Left lung (tissue), 10 donors: ENCODE results near the gene FER. TPM values are rescaled to one million over a fixed set of nuclear protein-coding genes. Genes with fewer than 3 reads are reported as not detected.

ENCODE experiments used
- ATAC-seq: fragments of 200-7000 bp; cut with Tn5 transposase; one replicate; pipeline ENCODE4 v1.9.1; 2020; ENCODE audit warnings: moderate library complexity
- DNase-seq, 4 donors: peaks; one replicate each; pipeline ENCODE4 v3.0.0-alpha.2; 2013 to 2020
- H3K27ac ChIP-seq, 2 donors: fragments of 200-600 bp; sonication (generic) in 1 of 2; one replicate each; pipeline versions ENCODE4 v1.5.0 to v1.8.0; 2020 to 2021
- H3K27me3 ChIP-seq, 2 donors: fragments of 200-600 bp; sonication (generic) in 1 of 2; one replicate each; pipeline versions ENCODE4 v1.5.0 to v1.8.0; 2020 to 2021
- H3K36me3 ChIP-seq, 2 donors: fragments of 200-600 bp; sonication (generic) in 1 of 2; one replicate each; pipeline versions ENCODE4 v1.5.0 to v1.8.0; 2020 to 2021
- H3K4me1 ChIP-seq, 2 donors: fragments of 200-600 bp; one replicate each; pipeline ENCODE4 v1.8.0; 2021
- H3K4me3 ChIP-seq, 2 donors: fragments of 200-600 bp; sonication (generic) in 1 of 2; one replicate each; pipeline versions ENCODE4 v1.5.0 to v1.8.0; 2020 to 2021; ENCODE audit warnings: mild to moderate bottlenecking in 1 of 2
- H3K9me3 ChIP-seq, 2 donors: fragments of 200-600 bp; sonication (generic) in 1 of 2; one replicate each; pipeline versions ENCODE4 v1.5.0 to v1.8.0; 2020 to 2021
- CTCF ChIP-seq, 2 donors: fragments of 200-600 bp; sonication (generic) in 1 of 2; IDR thresholded peaks; one replicate each; pipeline versions ENCODE4 v1.5.0 to v1.8.0; 2021; ENCODE audit warnings: antibody characterized with exemption in 2 of 2
- intact Hi-C, 2 donors: fragments of 100-400 bp; cut with DNase I; formaldehyde crosslinking; loops; one replicate each; pipeline versions ENCODE4 v1.11.2 to v1.14.2; 2022
- polyA plus RNA-seq, 6 donors: library from polyadenylated mRNA; unstranded; fragments of 120-200 nt; gene quantifications; one replicate each; pipeline ENCODE4 v1.2.1, GENCODE V29; 2013; ENCODE audit not compliant: insufficient read length in 6 of 6
- total RNA-seq, 2 donors: library from RNA; stranded (reverse); fragmentation: NEBNext Ultra II Directional; extraction: Animal tissue kit (Norgen Biotek cat#: 25700); gene quantifications; one replicate each; pipeline ENCODE4 v1.2.1, GENCODE V29; 2021
- donor health status: DM: no; HTN: yes; CAD: no.
- donor health status: DM: no; HTN: no; CAD: no.

The FER gene
- total and polyA plus RNA-seq, 8 donors = 16.6 to 27.0 (median 19.4) TPM

- Histone ChIP-seq H3K9me3 (peaks cover 0 to 15% of the 10 kb centered on the region in 2 donors), H3K4me1 (no peaks in the 10 kb centered on the region), H3K36me3 (no peaks in the 10 kb centered on the region), H3K4me3 (no peak overlapping the region), H3K27ac (no peak overlapping the region), H3K27me3 (no peaks in the 10 kb centered on the region)
- intact Hi-C loops = no loop called here
- no peak for TF ChIP-seq CTCF (IDR thresholded peaks at IDR 0.05)
- ATAC-seq = no peak
- DNase-seq = no peak
Observed at GRCh38 chr5:109234381-109234780, 486.7 kb downstream of the FER start.

DNA sequence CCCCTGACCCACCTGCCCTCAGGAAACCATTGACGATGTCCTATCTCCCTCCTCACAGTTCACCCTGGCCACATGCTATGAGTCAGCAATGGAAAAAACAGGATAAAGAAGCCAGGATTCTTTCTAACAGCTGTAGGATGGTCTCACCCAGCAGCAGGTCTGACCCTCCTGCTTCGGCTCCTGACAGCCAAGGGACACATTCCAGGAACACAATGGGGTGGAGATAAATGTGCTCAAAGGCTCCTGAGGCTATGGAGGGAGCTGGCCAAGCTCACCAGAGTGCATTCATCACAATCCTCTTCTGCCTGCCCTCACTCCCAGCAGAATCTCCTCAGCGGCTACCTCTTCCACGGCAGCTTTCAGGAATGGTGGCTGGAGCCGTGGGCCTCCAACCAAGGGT lies 491.8 kb downstream of the FER start:
- DNase-seq (no peak), ATAC-seq (no peak)
- TF ChIP-seq CTCF (IDR thresholded peaks at IDR 0.05) = no peak
- intact Hi-C loops = no loop called here
- no peaks in the 10 kb centered on the region for H3K27me3 ChIP-seq
- H3K9me3 ChIP-seq = peaks cover 0 to 15% of the 10 kb centered on the region in 2 donors
- H3K4me1 ChIP-seq = no peaks in the 10 kb centered on the region
- H3K27ac ChIP-seq = no peak overlapping the region
- H3K4me3 ChIP-seq = no peak overlapping the region
- H3K36me3 ChIP-seq = no peaks in the 10 kb centered on the region

- no peak for ATAC-seq
- intact Hi-C loops = no loop called here
Observed at GRCh38 chr5:109242518-109242917, 494.8 kb downstream of the FER start.

DNA sequence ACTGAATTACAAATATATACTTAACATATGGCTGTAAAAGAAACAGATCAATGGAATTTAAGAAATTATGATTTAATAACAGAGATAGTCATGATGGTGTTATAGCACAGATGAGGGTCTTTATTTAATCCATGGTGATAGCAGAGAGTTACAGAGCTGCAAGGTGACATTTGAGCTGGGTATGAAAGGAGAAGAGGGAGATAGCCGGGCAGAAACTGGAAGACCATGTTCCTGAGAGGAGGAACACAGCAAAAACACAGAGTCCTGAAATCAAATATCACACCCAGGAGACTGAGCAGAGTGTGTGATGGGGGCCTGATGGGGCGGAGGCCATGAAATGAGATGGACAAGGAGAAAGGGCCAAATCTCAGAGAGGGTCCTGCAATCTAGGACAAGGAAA lies 498.7 kb downstream of the FER start:
- ATAC-seq = no peak
- no peaks in the 10 kb centered on the region for H3K36me3 ChIP-seq
- H3K9me3 ChIP-seq = peaks cover 0 to 17% of the 10 kb centered on the region in 2 donors
- no peak overlapping the region for H3K4me3 ChIP-seq
- no peak overlapping the region for H3K27ac ChIP-seq
- H3K4me1 ChIP-seq = no peaks in the 10 kb centered on the region
- no peak for TF ChIP-seq CTCF (IDR thresholded peaks at IDR 0.05)
- no peaks in the 10 kb centered on the region for H3K27me3 ChIP-seq
- DNase-seq = no peak
- intact Hi-C loops = no loop called here

More at GRCh38 chr5:109242518-109242917, 494.8 kb downstream of the FER start:
- Histone ChIP-seq H3K36me3 (no peaks in the 10 kb centered on the region), H3K27me3 (no peaks in the 10 kb centered on the region), H3K4me1 (no peaks in the 10 kb centered on the region), H3K27ac (no peak overlapping the region), H3K9me3 (peaks cover 0 to 17% of the 10 kb centered on the region in 2 donors), H3K4me3 (no peak overlapping the region)
- DNase-seq = no peak
- TF ChIP-seq CTCF (IDR thresholded peaks at IDR 0.05) = no peak
